Measurements from ENCODE around the gene IGSF21.

The IGSF21 gene

GRCh38 chr1:18126616-18127015, 19.0 kb downstream of the IGSF21 start:
- no peak for FAIRE-seq
- no peak for DNase-seq (ENCODE audit: insufficient read length, low spot score)
- TF ChIP-seq TAF1 (IDR thresholded peaks at IDR 0.05; ENCODE audit: low read depth, low read length): no peak
- TF ChIP-seq POLR2AphosphoS5 (IDR thresholded peaks at IDR 0.05; ENCODE audit: low read depth, low read length): no peak
- no peak for TF ChIP-seq SPI1 (IDR thresholded peaks at IDR 0.05; ENCODE audit: low read depth, low read length)
- no peak for TF ChIP-seq PAX5 (IDR thresholded peaks at IDR 0.05; ENCODE audit: insufficient read depth, low read length, severe bottlenecking)
- no peak for TF ChIP-seq POLR2A (IDR thresholded peaks at IDR 0.05; ENCODE audit: low read depth, low read length)
- no peak for TF ChIP-seq POU2F2 (IDR thresholded peaks at IDR 0.05; ENCODE audit: low read depth, low read length)

- DNase-seq (ENCODE audit: insufficient read length, low spot score): no peak
- no peak for FAIRE-seq
- TF ChIP-seq SPI1 (IDR thresholded peaks at IDR 0.05; ENCODE audit: low read depth, low read length): no peak
- TF ChIP-seq POU2F2 (IDR thresholded peaks at IDR 0.05; ENCODE audit: low read depth, low read length): no peak
- no peak for TF ChIP-seq TAF1 (IDR thresholded peaks at IDR 0.05; ENCODE audit: low read depth, low read length)
- TF ChIP-seq POLR2AphosphoS5 (IDR thresholded peaks at IDR 0.05; ENCODE audit: low read depth, low read length): no peak
- no peak for TF ChIP-seq PAX5 (IDR thresholded peaks at IDR 0.05; ENCODE audit: insufficient read depth, low read length, severe bottlenecking)
- TF ChIP-seq POLR2A (IDR thresholded peaks at IDR 0.05; ENCODE audit: low read depth, low read length): no peak
These were observed 20.7 kb downstream of the IGSF21 start for GRCh38 chr1:18128298-18128697.

- TF ChIP-seq TAF1 (IDR thresholded peaks at IDR 0.05; ENCODE audit: low read depth, low read length): no peak
- no peak for TF ChIP-seq SPI1 (IDR thresholded peaks at IDR 0.05; ENCODE audit: low read depth, low read length)
- no peak for TF ChIP-seq POLR2AphosphoS5 (IDR thresholded peaks at IDR 0.05; ENCODE audit: low read depth, low read length)
- TF ChIP-seq PAX5 (IDR thresholded peaks at IDR 0.05; ENCODE audit: insufficient read depth, low read length, severe bottlenecking): no peak
- TF ChIP-seq POU2F2 (IDR thresholded peaks at IDR 0.05; ENCODE audit: low read depth, low read length): no peak
- no peak for TF ChIP-seq POLR2A (IDR thresholded peaks at IDR 0.05; ENCODE audit: low read depth, low read length)
- DNase-seq (ENCODE audit: insufficient read length, low spot score) (no peak), FAIRE-seq (no peak)
These were observed 22.8 kb downstream of the IGSF21 start for GRCh38 chr1:18130356-18130755.

GRCh38 chr1:18132022-18132710, 24.6 kb downstream of the IGSF21 start:
- no peak for TF ChIP-seq POLR2AphosphoS5 (IDR thresholded peaks at IDR 0.05; ENCODE audit: low read depth, low read length)
- TF ChIP-seq PAX5 (IDR thresholded peaks at IDR 0.05; ENCODE audit: insufficient read depth, low read length, severe bottlenecking): no peak
- no peak for TF ChIP-seq POLR2A (IDR thresholded peaks at IDR 0.05; ENCODE audit: low read depth, low read length)
- TF ChIP-seq TAF1 (IDR thresholded peaks at IDR 0.05; ENCODE audit: low read depth, low read length): no peak
- TF ChIP-seq SPI1 (IDR thresholded peaks at IDR 0.05; ENCODE audit: low read depth, low read length): no peak
- no peak for TF ChIP-seq POU2F2 (IDR thresholded peaks at IDR 0.05; ENCODE audit: low read depth, low read length)
- no peak for DNase-seq (ENCODE audit: insufficient read length, low spot score)
- FAIRE-seq: no peak

- DNase-seq (ENCODE audit: insufficient read length, low spot score) (no peak), FAIRE-seq (no peak)
- TF ChIP-seq SPI1 (IDR thresholded peaks at IDR 0.05; ENCODE audit: low read depth, low read length): no peak
- no peak for TF ChIP-seq PAX5 (IDR thresholded peaks at IDR 0.05; ENCODE audit: insufficient read depth, low read length, severe bottlenecking)
- TF ChIP-seq POLR2A (IDR thresholded peaks at IDR 0.05; ENCODE audit: low read depth, low read length): no peak
- TF ChIP-seq POU2F2 (IDR thresholded peaks at IDR 0.05; ENCODE audit: low read depth, low read length): no peak
- TF ChIP-seq POLR2AphosphoS5 (IDR thresholded peaks at IDR 0.05; ENCODE audit: low read depth, low read length): no peak
- no peak for TF ChIP-seq TAF1 (IDR thresholded peaks at IDR 0.05; ENCODE audit: low read depth, low read length)
These were observed 25.3 kb downstream of the IGSF21 start for GRCh38 chr1:18132711-18133541.

GRCh38 chr1:18134324-18135046, 26.9 kb downstream of the IGSF21 start:
- no peak for FAIRE-seq
- TF ChIP-seq TAF1 (IDR thresholded peaks at IDR 0.05; ENCODE audit: low read depth, low read length) (no peak), PAX5 (IDR thresholded peaks at IDR 0.05; ENCODE audit: insufficient read depth, low read length, severe bottlenecking) (no peak), SPI1 (IDR thresholded peaks at IDR 0.05; ENCODE audit: low read depth, low read length) (no peak), POU2F2 (IDR thresholded peaks at IDR 0.05; ENCODE audit: low read depth, low read length) (no peak), POLR2A (IDR thresholded peaks at IDR 0.05; ENCODE audit: low read depth, low read length) (no peak), POLR2AphosphoS5 (IDR thresholded peaks at IDR 0.05; ENCODE audit: low read depth, low read length) (no peak)
- DNase-seq (ENCODE audit: insufficient read length, low spot score): no peak

- TF ChIP-seq SPI1 (IDR thresholded peaks at IDR 0.05; ENCODE audit: low read depth, low read length) (no peak), POLR2AphosphoS5 (IDR thresholded peaks at IDR 0.05; ENCODE audit: low read depth, low read length) (no peak), TAF1 (IDR thresholded peaks at IDR 0.05; ENCODE audit: low read depth, low read length) (no peak), PAX5 (IDR thresholded peaks at IDR 0.05; ENCODE audit: insufficient read depth, low read length, severe bottlenecking) (no peak), POU2F2 (IDR thresholded peaks at IDR 0.05; ENCODE audit: low read depth, low read length) (no peak), POLR2A (IDR thresholded peaks at IDR 0.05; ENCODE audit: low read depth, low read length) (no peak)
- FAIRE-seq: no peak
These were observed 30.3 kb downstream of the IGSF21 start for GRCh38 chr1:18137759-18138345.

GRCh38 chr1:18139198-18139981, 31.8 kb downstream of the IGSF21 start:
- no peak for DNase-seq (ENCODE audit: insufficient read length, low spot score)
- no peak for TF ChIP-seq POLR2A (IDR thresholded peaks at IDR 0.05; ENCODE audit: low read depth, low read length)
- no peak for TF ChIP-seq SPI1 (IDR thresholded peaks at IDR 0.05; ENCODE audit: low read depth, low read length)
- TF ChIP-seq TAF1 (IDR thresholded peaks at IDR 0.05; ENCODE audit: low read depth, low read length): no peak
- no peak for TF ChIP-seq PAX5 (IDR thresholded peaks at IDR 0.05; ENCODE audit: insufficient read depth, low read length, severe bottlenecking)
- no peak for TF ChIP-seq POLR2AphosphoS5 (IDR thresholded peaks at IDR 0.05; ENCODE audit: low read depth, low read length)
- TF ChIP-seq POU2F2 (IDR thresholded peaks at IDR 0.05; ENCODE audit: low read depth, low read length): no peak
- FAIRE-seq: no peak

More at GRCh38 chr1:18137759-18138345, 30.3 kb downstream of the IGSF21 start:
- no peak for DNase-seq (ENCODE audit: insufficient read length, low spot score)

Data from GM12891 (cell line).